Fibroblast of gingiva (primary cell): ENCODE results near the gene MCM9.

Experiments
- DNase-seq: peaks from one replicate; pipeline ENCODE4 v3.0.0-alpha.2; 2011; ENCODE audit warnings: low read depth

Gene MCM9

GRCh38 chr6:118934461-118935330, at the start of gene MCM9:
MCM9 (minus strand) TSS chr6:118935159; CDS start chr6:118931723, 3,436 bp downstream.
- DNase-seq, result peak; percentile 83

GRCh38 chr6:118984342-118984741, 49.4 kb upstream of the MCM9 start:
- no peak for DNase-seq

GRCh38 chr6:118982575-118982911, 47.6 kb upstream of the MCM9 start:
- DNase-seq, result no peak

- no peak for DNase-seq
Observed at GRCh38 chr6:118981884-118982574, 47.1 kb upstream of the MCM9 start.

- peak; percentile 66 for DNase-seq
Observed at GRCh38 chr6:118980063-118980462, 45.1 kb upstream of the MCM9 start.

GRCh38 chr6:118974790-118975189, 39.8 kb upstream of the MCM9 start:
- no peak for DNase-seq

- no peak for DNase-seq
Observed at GRCh38 chr6:118971682-118972081, 36.7 kb upstream of the MCM9 start.

GRCh38 chr6:118970866-118971265, 35.9 kb upstream of the MCM9 start:
- DNase-seq, result no peak

GRCh38 chr6:118968416-118968815, 33.5 kb upstream of the MCM9 start:
- peak; percentile 14 for DNase-seq

- no peak for DNase-seq
Observed at GRCh38 chr6:118967239-118967638, 32.3 kb upstream of the MCM9 start.

GRCh38 chr6:118965843-118966370, 30.9 kb upstream of the MCM9 start:
- no peak for DNase-seq

GRCh38 chr6:118965371-118965770, 30.4 kb upstream of the MCM9 start:
- no peak for DNase-seq

GRCh38 chr6:118963003-118963402, 28.0 kb upstream of the MCM9 start:
- peak; percentile 6 for DNase-seq

GRCh38 chr6:118959903-118960302, 24.9 kb upstream of the MCM9 start:
- no peak for DNase-seq

GRCh38 chr6:118953391-118953790, 18.4 kb upstream of the MCM9 start:
- no peak for DNase-seq

- DNase-seq, result no peak
Observed at GRCh38 chr6:118952683-118953082, 17.7 kb upstream of the MCM9 start.

- DNase-seq, result no peak
Observed at GRCh38 chr6:118945217-118945616, 10.3 kb upstream of the MCM9 start.

GRCh38 chr6:118940770-118941169, 5.8 kb upstream of the MCM9 start:
- no peak for DNase-seq

- DNase-seq, result no peak
Observed at GRCh38 chr6:118939683-118940082, 4.7 kb upstream of the MCM9 start.

GRCh38 chr6:118935978-118936703, 1.2 kb upstream of the MCM9 start:
- DNase-seq, result no peak

- DNase-seq, result no peak
Observed at GRCh38 chr6:118935331-118935668, 341 bp upstream of the MCM9 start.

GRCh38 chr6:118933855-118934460, 1.0 kb downstream of the MCM9 start:
- DNase-seq, result no peak
